GM18526 (cell line): ENCODE data around the gene OR9A2.

ENCODE experiments used
- POLR2A ChIP-seq: IDR thresholded peaks from 3 replicates; pipeline ENCODE4 v1.6.1; 2011; ENCODE audit not compliant: insufficient read length; ENCODE audit errors: extremely low read depth

Gene OR9A2

GRCh38 chr7:143040209-143040715 lies 13.3 kb upstream of the OR9A2 start:
- no peak for TF ChIP-seq POLR2A

GRCh38 chr7:143038635-143039034 lies 11.7 kb upstream of the OR9A2 start:
- TF ChIP-seq POLR2A, result no peak

GRCh38 chr7:143027683-143028082 lies 751 bp upstream of the OR9A2 start:
- no peak for TF ChIP-seq POLR2A

- TF ChIP-seq POLR2A, result no peak
Observed at GRCh38 chr7:143025371-143025770, 1.6 kb downstream of the OR9A2 start.

- TF ChIP-seq POLR2A, result no peak
Observed at GRCh38 chr7:143023047-143023446, 3.9 kb downstream of the OR9A2 start.

- TF ChIP-seq POLR2A, result no peak
Observed at GRCh38 chr7:143018931-143019330, 8.0 kb downstream of the OR9A2 start.

GRCh38 chr7:143016996-143017395 lies 9.9 kb downstream of the OR9A2 start:
- no peak for TF ChIP-seq POLR2A

- no peak for TF ChIP-seq POLR2A
Observed at GRCh38 chr7:143015926-143016490, 10.9 kb downstream of the OR9A2 start.

- no peak for TF ChIP-seq POLR2A
Observed at GRCh38 chr7:143015084-143015483, 11.8 kb downstream of the OR9A2 start.

GRCh38 chr7:143013893-143014292 lies 13.0 kb downstream of the OR9A2 start:
- TF ChIP-seq POLR2A, result no peak

GRCh38 chr7:143013473-143013872 lies 13.5 kb downstream of the OR9A2 start:
- no peak for TF ChIP-seq POLR2A

GRCh38 chr7:143012409-143012808 lies 14.5 kb downstream of the OR9A2 start:
- no peak for TF ChIP-seq POLR2A

- no peak for TF ChIP-seq POLR2A
Observed at GRCh38 chr7:143012001-143012400, 14.9 kb downstream of the OR9A2 start.

- TF ChIP-seq POLR2A, result no peak
Observed at GRCh38 chr7:143008007-143008901, 18.7 kb downstream of the OR9A2 start.

- TF ChIP-seq POLR2A, result no peak
Observed at GRCh38 chr7:143005632-143006260, 21.2 kb downstream of the OR9A2 start.
